Upper lobe of right lung (tissue), 1 donor: ENCODE data around the gene USP34. TPM values are rescaled to one million over a fixed set of nuclear protein-coding genes. Genes with fewer than 3 reads are reported as not detected.

Experiments used
- ATAC-seq: fragments of 200-7000 bp; cut with Tn5 transposase; one replicate; pipeline ENCODE4 v1.9.1; 2020; ENCODE audit warnings: mild to moderate bottlenecking, moderate library complexity
- DNase-seq: peaks from one replicate; pipeline ENCODE4 v3.0.0-alpha.2; 2020
- H3K27ac ChIP-seq: fragments of 200-600 bp; one replicate; pipeline ENCODE4 v1.8.0; 2022
- H3K27me3 ChIP-seq: fragments of 200-600 bp; one replicate; pipeline ENCODE4 v1.8.0; 2022; ENCODE audit warnings: mild to moderate bottlenecking
- H3K36me3 ChIP-seq: fragments of 200-600 bp; one replicate; pipeline ENCODE4 v1.8.0; 2022
- H3K4me1 ChIP-seq: fragments of 200-600 bp; one replicate; pipeline ENCODE4 v1.8.0; 2022
- H3K4me3 ChIP-seq: fragments of 200-600 bp; one replicate; pipeline ENCODE4 v1.8.0; 2022; ENCODE audit warnings: mild to moderate bottlenecking
- H3K9me3 ChIP-seq: fragments of 200-600 bp; one replicate; pipeline ENCODE4 v1.8.0; 2022
- intact Hi-C: fragments of 100-400 bp; cut with DNase I; formaldehyde crosslinking; loops from one replicate; pipeline ENCODE4 v1.11.0; 2022
- total RNA-seq: library from RNA; stranded (reverse); fragmentation: NEBNext Ultra II Directional; extraction: Animal tissue kit (Norgen Biotek cat#: 25700); gene quantifications from one replicate; pipeline ENCODE4 v1.2.1, GENCODE V29; 2021
- TF ChIP-seq, protein P1 (sequence below): fragments of 200-600 bp; IDR thresholded peaks from one replicate; pipeline ENCODE4 v1.8.0; 2022; ENCODE audit warnings: antibody characterized with exemption
- donor health status: DM: no; HTN: yes; CAD: no; lungs with severe emphysema.

USP34 gene
- total RNA-seq, 1 donor from 2014 or later = 112 TPM

DNA sequence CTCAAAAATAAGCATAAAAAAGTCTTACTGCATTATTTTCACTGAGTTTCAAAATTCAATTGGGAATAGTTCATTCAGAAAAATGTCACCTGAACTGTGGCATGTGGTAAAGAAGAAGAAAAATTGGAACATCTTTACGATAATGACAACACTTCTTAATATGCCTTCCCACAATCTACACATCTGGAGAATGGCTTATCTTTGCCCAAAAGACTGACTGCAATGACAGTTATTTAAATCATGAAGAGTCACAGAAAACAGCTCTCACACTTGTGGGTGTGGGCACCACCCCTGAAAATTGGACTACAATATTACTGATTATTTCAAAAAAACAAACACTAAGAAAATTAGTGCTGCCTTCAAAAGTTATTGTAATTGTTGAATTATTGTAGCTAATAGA lies 152.3 kb downstream of the USP34 start:
- H3K27me3 ChIP-seq = no peaks in the 10 kb centered on the region
- TF ChIP-seq, protein P1, sequence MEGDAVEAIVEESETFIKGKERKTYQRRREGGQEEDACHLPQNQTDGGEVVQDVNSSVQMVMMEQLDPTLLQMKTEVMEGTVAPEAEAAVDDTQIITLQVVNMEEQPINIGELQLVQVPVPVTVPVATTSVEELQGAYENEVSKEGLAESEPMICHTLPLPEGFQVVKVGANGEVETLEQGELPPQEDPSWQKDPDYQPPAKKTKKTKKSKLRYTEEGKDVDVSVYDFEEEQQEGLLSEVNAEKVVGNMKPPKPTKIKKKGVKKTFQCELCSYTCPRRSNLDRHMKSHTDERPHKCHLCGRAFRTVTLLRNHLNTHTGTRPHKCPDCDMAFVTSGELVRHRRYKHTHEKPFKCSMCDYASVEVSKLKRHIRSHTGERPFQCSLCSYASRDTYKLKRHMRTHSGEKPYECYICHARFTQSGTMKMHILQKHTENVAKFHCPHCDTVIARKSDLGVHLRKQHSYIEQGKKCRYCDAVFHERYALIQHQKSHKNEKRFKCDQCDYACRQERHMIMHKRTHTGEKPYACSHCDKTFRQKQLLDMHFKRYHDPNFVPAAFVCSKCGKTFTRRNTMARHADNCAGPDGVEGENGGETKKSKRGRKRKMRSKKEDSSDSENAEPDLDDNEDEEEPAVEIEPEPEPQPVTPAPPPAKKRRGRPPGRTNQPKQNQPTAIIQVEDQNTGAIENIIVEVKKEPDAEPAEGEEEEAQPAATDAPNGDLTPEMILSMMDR = no peak

DNA sequence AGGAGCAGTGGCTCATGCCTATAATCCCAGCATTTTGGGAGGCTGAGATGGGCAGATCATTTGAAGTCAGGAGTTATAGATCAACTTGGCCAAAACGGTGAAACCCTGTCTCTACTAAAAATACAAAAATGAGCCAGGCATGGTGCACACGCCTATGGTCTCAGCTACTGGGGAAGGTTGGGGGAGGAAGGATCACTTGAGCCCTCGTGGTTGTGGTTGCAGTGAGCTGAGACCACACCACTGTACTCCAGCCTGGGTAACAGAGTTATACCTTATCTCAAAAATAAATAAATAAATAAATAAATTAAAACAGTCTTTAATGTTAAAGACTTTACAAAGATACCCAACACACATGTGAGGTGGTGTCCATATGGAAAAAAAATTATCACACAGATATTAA lies 174.9 kb downstream of the USP34 start:
- Histone ChIP-seq H3K9me3 (no peaks in the 10 kb centered on the region), H3K36me3 (peaks cover 79% of the 10 kb centered on the region), H3K27me3 (no peaks in the 10 kb centered on the region), H3K4me3 (no peak overlapping the region), H3K4me1 (no peaks in the 10 kb centered on the region), H3K27ac (no peak overlapping the region)
- intact Hi-C loops = no loop called here
- no peak for ATAC-seq
- TF ChIP-seq, protein P1 = no peak
- DNase-seq = no peak

More for the DNA sequence above, 152.3 kb downstream of the USP34 start:
- H3K36me3 ChIP-seq = peaks cover 83% of the 10 kb centered on the region
- no peak for DNase-seq
- ATAC-seq = no peak
- H3K27ac ChIP-seq = no peak overlapping the region
- H3K4me1 ChIP-seq = no peaks in the 10 kb centered on the region
- no peak overlapping the region for H3K4me3 ChIP-seq
- intact Hi-C loops = no loop called here
- no peaks in the 10 kb centered on the region for H3K9me3 ChIP-seq

DNA sequence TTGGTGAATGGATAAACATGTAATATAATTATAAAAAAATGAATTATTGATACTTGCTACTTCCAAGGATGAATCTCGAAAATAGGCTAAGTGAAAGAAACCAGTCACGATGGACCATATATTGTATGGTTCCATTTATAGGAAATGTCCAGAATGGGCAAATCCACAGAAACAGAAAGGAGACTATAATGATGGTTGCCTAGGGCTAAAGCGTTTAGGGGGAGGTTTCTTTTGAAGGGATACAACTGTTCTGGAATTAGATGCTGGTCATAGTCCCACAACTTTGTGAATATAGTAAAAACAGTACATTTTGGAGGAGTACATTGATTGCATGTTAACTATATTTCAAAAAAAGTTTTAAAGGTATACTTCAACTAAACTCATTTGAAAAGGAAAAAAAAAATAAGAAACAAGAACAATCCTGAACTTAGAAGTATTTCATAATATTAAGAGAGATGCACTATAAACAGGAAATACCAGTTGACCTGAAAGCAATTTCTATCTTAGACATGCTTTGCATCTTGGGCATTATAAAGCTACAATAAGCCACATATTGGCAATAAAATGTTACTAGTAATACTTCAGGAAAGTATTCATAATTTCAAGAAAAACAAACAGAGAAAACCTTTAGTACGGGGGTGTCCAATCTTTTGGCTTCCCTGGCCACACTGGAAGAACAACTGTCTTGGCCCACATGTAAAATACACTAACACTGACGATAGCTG lies 178.9 kb downstream of the USP34 start:
- ATAC-seq (no peak), DNase-seq (no peak)
- intact Hi-C loops = no loop called here
- Histone ChIP-seq H3K4me1 (no peaks in the 10 kb centered on the region), H3K4me3 (no peak overlapping the region), H3K27me3 (no peaks in the 10 kb centered on the region), H3K36me3 (peaks cover 70% of the 10 kb centered on the region), H3K9me3 (no peaks in the 10 kb centered on the region), H3K27ac (no peak overlapping the region)
- TF ChIP-seq, protein P1 = no peak

DNA sequence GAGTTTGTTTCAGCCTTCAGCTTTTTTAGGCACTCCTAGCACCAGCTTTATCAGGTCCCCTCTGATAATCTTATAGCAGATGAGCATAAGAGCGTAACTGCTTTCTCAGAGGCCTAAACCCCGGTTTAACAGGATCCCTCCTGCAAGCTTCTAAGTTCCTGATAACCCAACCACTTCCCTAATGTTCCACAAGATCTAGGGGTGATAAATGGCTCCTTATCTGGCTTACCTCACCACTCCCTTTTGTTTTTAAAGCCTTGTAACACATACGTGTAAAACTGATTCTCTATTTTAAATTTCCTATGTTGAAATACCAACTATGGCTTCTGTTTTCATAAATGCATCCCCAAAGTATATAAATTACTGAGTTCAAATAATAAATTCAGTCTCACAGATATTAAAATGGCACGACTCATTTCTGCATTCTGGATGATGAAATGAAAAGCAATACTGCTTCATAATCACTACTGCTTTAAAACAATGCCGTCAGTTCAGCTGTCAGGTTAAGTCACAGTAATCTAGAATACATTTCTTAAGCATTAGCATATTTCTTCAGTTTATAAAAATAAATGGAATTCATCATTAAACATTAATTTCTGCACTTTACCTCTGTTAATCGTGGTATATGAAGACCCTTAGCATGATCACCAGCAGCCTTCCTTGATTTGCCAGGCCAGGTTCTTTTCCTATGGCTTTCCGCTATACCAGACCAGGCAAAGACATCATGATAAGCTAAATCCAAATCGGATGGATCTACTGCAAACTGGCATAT lies 182.6 kb downstream of the USP34 start:
- peaks cover 44% of the 10 kb centered on the region for H3K36me3 ChIP-seq
- TF ChIP-seq, protein P1 = no peak
- intact Hi-C loops = no loop called here

DNA sequence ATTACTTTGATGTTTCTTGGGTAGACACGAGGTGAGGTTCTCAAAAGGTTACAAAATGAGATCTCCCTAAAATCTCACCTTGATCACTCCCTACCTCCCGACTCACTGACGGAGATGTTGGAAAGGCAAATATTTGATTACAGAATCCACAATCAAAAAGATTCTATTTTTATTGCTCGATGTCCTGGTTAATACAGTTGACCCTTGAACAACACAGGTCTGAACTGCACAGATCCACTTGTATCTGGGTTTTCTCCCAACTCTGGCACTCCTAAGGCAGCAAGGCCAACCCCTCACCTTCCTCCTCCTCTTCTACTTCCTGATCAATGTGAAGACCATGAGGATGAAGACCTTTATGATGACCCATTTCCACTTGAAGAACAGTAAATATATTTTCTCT lies 183.6 kb downstream of the USP34 start:
- H3K4me3 ChIP-seq = no peak overlapping the region
- ATAC-seq = no peak
- TF ChIP-seq, protein P1 = no peak

More for the DNA sequence above, 182.6 kb downstream of the USP34 start:
- ATAC-seq (no peak), DNase-seq (no peak)
- no peaks in the 10 kb centered on the region for H3K4me1 ChIP-seq
- no peak overlapping the region for H3K4me3 ChIP-seq
- H3K27ac ChIP-seq = no peak overlapping the region
- no peaks in the 10 kb centered on the region for H3K27me3 ChIP-seq
- H3K9me3 ChIP-seq = no peaks in the 10 kb centered on the region

More for the DNA sequence above, 183.6 kb downstream of the USP34 start:
- Histone ChIP-seq H3K36me3 (peaks cover 44% of the 10 kb centered on the region), H3K27me3 (no peaks in the 10 kb centered on the region), H3K4me1 (no peaks in the 10 kb centered on the region), H3K9me3 (no peaks in the 10 kb centered on the region), H3K27ac (no peak overlapping the region)
- no peak for DNase-seq
- intact Hi-C loops = no loop called here
